GM18508 (cell line): ENCODE data around the gene DOCK9.

ENCODE experiments used
- ATAC-seq: cut with Tn5 transposase; IDR thresholded peaks from one replicate; pipeline ENCODE4 v1.9.1; 2021; ENCODE audit warnings: moderate number of reproducible peaks; ENCODE audit not compliant: insufficient read depth, unreplicated experiment

The DOCK9 gene

GRCh38 chr13:98977568-98978265 is at the start of gene DOCK9:
Gene DOCK9, minus strand, starts transcription at chr13:98978064. Its CDS starts 155 bp downstream, at chr13:98977909.
- no peak for ATAC-seq

- ATAC-seq: no peak
Measured at GRCh38 chr13:99027260-99027659, 49.4 kb upstream of the DOCK9 start.

GRCh38 chr13:99022941-99023340 is 45.1 kb upstream of the DOCK9 start:
- no peak for ATAC-seq

GRCh38 chr13:99018418-99019180 is 40.7 kb upstream of the DOCK9 start:
- no peak for ATAC-seq

- no peak for ATAC-seq
Measured at GRCh38 chr13:99015606-99016490, 38.0 kb upstream of the DOCK9 start.

- no peak for ATAC-seq
Measured at GRCh38 chr13:99014522-99014921, 36.7 kb upstream of the DOCK9 start.

GRCh38 chr13:99013951-99014350 is 36.1 kb upstream of the DOCK9 start:
- no peak for ATAC-seq

GRCh38 chr13:99012539-99012938 is 34.7 kb upstream of the DOCK9 start:
- no peak for ATAC-seq

GRCh38 chr13:99009987-99010551 is 32.2 kb upstream of the DOCK9 start:
- no peak for ATAC-seq

GRCh38 chr13:99008577-99008976 is 30.7 kb upstream of the DOCK9 start:
- ATAC-seq: no peak

GRCh38 chr13:99007414-99007986 is 29.6 kb upstream of the DOCK9 start:
- no peak for ATAC-seq

- no peak for ATAC-seq
Measured at GRCh38 chr13:99005609-99006008, 27.7 kb upstream of the DOCK9 start.

GRCh38 chr13:99004978-99005377 is 27.1 kb upstream of the DOCK9 start:
- no peak for ATAC-seq

GRCh38 chr13:99003851-99004471 is 26.1 kb upstream of the DOCK9 start:
- ATAC-seq: no peak

- ATAC-seq: no peak
Measured at GRCh38 chr13:99003186-99003585, 25.3 kb upstream of the DOCK9 start.

- ATAC-seq: no peak
Measured at GRCh38 chr13:99002172-99002710, 24.4 kb upstream of the DOCK9 start.

- no peak for ATAC-seq
Measured at GRCh38 chr13:99000137-99000536, 22.3 kb upstream of the DOCK9 start.

- no peak for ATAC-seq
Measured at GRCh38 chr13:98999639-98999952, 21.7 kb upstream of the DOCK9 start.

GRCh38 chr13:98998831-98999638 is 21.2 kb upstream of the DOCK9 start:
- no peak for ATAC-seq
